Measurements from ENCODE around the gene FRG2.
"Not testable (repeated sequence)": the region's sequence is repeated elsewhere in the genome, so short reads cannot be mapped to it uniquely, and the experiment has no call there.

Gene FRG2

GRCh38 chr4:190015538-190016368, 11.3 kb downstream of the FRG2 start:
- no peak for DNase-seq

GRCh38 chr4:190014771-190015537, 12.1 kb downstream of the FRG2 start:
- DNase-seq: no peak

- not testable (repeated sequence) for DNase-seq
Observed at GRCh38 chr4:189989941-189990340, 37.1 kb downstream of the FRG2 start.

GRCh38 chr4:189988877-189989431, 38.1 kb downstream of the FRG2 start:
- DNase-seq: no peak

GRCh38 chr4:189985651-189986243, 41.3 kb downstream of the FRG2 start:
- not testable (repeated sequence) for DNase-seq

GRCh38 chr4:189984661-189985060, 42.4 kb downstream of the FRG2 start:
- not testable (repeated sequence) for DNase-seq

- DNase-seq: not testable (repeated sequence)
Observed at GRCh38 chr4:189983916-189984526, 43.0 kb downstream of the FRG2 start.

- no peak for DNase-seq
Observed at GRCh38 chr4:189981970-189982369, 45.1 kb downstream of the FRG2 start.

- not testable (repeated sequence) for DNase-seq
Observed at GRCh38 chr4:189980292-189980691, 46.8 kb downstream of the FRG2 start.

- DNase-seq: no peak
Observed at GRCh38 chr4:189979196-189980047, 47.6 kb downstream of the FRG2 start.

All from NCI-H524 (cell line).